Measurements from ENCODE around the gene ZBTB49.

Gene ZBTB49

DNA sequence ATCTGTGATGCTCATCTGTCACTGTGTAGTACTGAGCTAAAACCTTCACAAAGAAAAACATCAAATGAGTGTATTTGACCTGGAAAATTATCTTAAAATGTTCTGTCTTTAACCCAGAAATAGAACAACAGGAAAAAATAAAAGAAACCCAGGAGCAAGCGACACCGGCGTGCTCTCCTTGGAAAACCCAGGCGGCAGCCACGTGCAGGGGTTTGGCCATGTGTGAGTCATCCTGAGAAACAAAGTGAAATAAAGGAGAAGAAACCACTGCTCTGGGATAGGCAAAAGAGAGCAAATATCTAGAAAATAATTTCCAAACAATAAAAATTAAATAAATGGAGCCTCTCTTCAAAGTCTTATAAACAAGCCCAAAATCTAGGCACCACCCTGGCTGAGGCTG, 22.1 kb upstream of the ZBTB49 start:
- H3F3A ChIP-seq (ENCODE audit: low read depth) = no peaks in the 10 kb centered on the region
- H3K4me3 ChIP-seq (ENCODE audit: low read length, poor library complexity, severe bottlenecking) = no peak overlapping the region
- no peak overlapping the region for H3K9ac ChIP-seq (ENCODE audit: low read depth, low read length, poor library complexity, severe bottlenecking)
- H3K27me3 ChIP-seq (ENCODE audit: insufficient read depth, low read length, poor library complexity, severe bottlenecking) = no peaks in the 10 kb centered on the region
- no peak overlapping the region for H3K4me2 ChIP-seq (ENCODE audit: low read depth, low read length, poor library complexity, severe bottlenecking)
- H3K9me2 ChIP-seq (replicated peaks; ENCODE audit: low read depth, low read length) = no peaks in the 10 kb centered on the region
- no peak overlapping the region for H2AFZ ChIP-seq (ENCODE audit: low read length)
- TF ChIP-seq, protein P1, sequence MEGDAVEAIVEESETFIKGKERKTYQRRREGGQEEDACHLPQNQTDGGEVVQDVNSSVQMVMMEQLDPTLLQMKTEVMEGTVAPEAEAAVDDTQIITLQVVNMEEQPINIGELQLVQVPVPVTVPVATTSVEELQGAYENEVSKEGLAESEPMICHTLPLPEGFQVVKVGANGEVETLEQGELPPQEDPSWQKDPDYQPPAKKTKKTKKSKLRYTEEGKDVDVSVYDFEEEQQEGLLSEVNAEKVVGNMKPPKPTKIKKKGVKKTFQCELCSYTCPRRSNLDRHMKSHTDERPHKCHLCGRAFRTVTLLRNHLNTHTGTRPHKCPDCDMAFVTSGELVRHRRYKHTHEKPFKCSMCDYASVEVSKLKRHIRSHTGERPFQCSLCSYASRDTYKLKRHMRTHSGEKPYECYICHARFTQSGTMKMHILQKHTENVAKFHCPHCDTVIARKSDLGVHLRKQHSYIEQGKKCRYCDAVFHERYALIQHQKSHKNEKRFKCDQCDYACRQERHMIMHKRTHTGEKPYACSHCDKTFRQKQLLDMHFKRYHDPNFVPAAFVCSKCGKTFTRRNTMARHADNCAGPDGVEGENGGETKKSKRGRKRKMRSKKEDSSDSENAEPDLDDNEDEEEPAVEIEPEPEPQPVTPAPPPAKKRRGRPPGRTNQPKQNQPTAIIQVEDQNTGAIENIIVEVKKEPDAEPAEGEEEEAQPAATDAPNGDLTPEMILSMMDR (conservative IDR thresholded peaks at IDR 0.05; ENCODE audit: low read length) = no peak
- no peak for TF ChIP-seq EZH2phosphoT487 (IDR thresholded peaks at IDR 0.05; ENCODE audit: borderline replicate concordance)
- no peaks in the 10 kb centered on the region for H3K4me1 ChIP-seq (ENCODE audit: insufficient read depth, low read length, poor library complexity, severe bottlenecking)
- no peaks in the 10 kb centered on the region for H4K20me1 ChIP-seq (ENCODE audit: insufficient read depth, low read length, poor library complexity, severe bottlenecking)
- peaks cover 44% of the 10 kb centered on the region; the same call in 1 of the 2 replicates for H3K36me3 ChIP-seq (ENCODE audit: insufficient read depth, low read length)
- no peaks in the 10 kb centered on the region for H3K9me3 ChIP-seq (ENCODE audit: insufficient read depth, low read depth, low read length)
- no peaks in the 10 kb centered on the region for H3K79me2 ChIP-seq (ENCODE audit: insufficient read depth, low read length)

DNA sequence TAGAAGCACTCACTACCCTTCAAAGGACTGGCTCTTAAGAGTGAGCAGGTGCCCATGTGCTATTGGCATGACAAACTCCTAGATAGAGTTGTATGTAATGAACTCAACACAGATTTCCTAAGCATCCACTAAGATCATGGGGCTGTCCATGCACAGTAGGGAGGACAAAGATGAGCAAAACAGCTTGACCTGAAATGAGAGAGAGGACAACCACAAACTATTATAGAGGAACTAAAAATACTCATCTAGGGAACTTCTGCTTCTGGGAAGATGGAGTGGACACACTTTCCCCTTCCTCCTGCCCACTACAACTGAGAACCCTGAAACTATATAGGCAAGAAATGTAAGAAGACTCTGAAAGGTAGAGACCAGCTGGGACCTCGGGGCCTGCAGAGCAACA, 21.3 kb upstream of the ZBTB49 start:
- Histone ChIP-seq H4K20me1 (ENCODE audit: insufficient read depth, low read length, poor library complexity, severe bottlenecking) (no peaks in the 10 kb centered on the region), H3K4me2 (ENCODE audit: low read depth, low read length, poor library complexity, severe bottlenecking) (no peak overlapping the region), H3F3A (ENCODE audit: low read depth) (no peaks in the 10 kb centered on the region), H3K4me1 (ENCODE audit: insufficient read depth, low read length, poor library complexity, severe bottlenecking) (no peaks in the 10 kb centered on the region), H3K9ac (ENCODE audit: low read depth, low read length, poor library complexity, severe bottlenecking) (no peak overlapping the region), H3K36me3 (ENCODE audit: insufficient read depth, low read length) (peaks cover 52% of the 10 kb centered on the region; the same call in 1 of the 2 replicates), H3K9me3 (ENCODE audit: insufficient read depth, low read depth, low read length) (no peaks in the 10 kb centered on the region), H3K27me3 (ENCODE audit: insufficient read depth, low read length, poor library complexity, severe bottlenecking) (no peaks in the 10 kb centered on the region), H3K9me2 (replicated peaks; ENCODE audit: low read depth, low read length) (no peaks in the 10 kb centered on the region), H2AFZ (ENCODE audit: low read length) (no peak overlapping the region), H3K4me3 (ENCODE audit: low read length, poor library complexity, severe bottlenecking) (no peak overlapping the region), H3K79me2 (ENCODE audit: insufficient read depth, low read length) (no peaks in the 10 kb centered on the region)
- TF ChIP-seq EZH2phosphoT487 (IDR thresholded peaks at IDR 0.05; ENCODE audit: borderline replicate concordance) = no peak
- TF ChIP-seq, protein P1 (conservative IDR thresholded peaks at IDR 0.05; ENCODE audit: low read length) = no peak

DNA sequence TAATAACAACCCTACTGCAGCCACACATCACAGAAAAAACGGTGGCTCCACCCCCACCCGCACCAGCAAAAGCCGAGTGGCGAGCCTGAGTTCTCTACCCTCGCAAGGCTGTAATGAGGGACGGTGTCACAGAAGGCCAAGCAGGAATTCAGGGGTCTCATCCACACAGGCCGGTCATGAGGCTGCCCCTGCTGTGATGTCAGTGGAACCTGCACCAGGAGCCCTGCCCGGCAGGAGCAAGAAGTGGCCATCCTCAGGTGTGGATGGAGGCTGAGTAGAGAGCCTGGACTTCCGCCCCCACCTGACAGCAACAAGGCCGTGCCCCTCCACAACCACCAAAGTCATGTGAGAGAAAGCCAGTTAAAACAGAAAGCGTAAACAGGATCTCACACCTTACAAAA, 20.7 kb upstream of the ZBTB49 start:
- Histone ChIP-seq H3K27me3 (ENCODE audit: insufficient read depth, low read length, poor library complexity, severe bottlenecking) (no peaks in the 10 kb centered on the region), H3K79me2 (ENCODE audit: insufficient read depth, low read length) (no peaks in the 10 kb centered on the region), H3F3A (ENCODE audit: low read depth) (no peaks in the 10 kb centered on the region), H3K4me1 (ENCODE audit: insufficient read depth, low read length, poor library complexity, severe bottlenecking) (no peaks in the 10 kb centered on the region), H3K9ac (ENCODE audit: low read depth, low read length, poor library complexity, severe bottlenecking) (no peak overlapping the region), H3K4me3 (ENCODE audit: low read length, poor library complexity, severe bottlenecking) (no peak overlapping the region), H4K20me1 (ENCODE audit: insufficient read depth, low read length, poor library complexity, severe bottlenecking) (no peaks in the 10 kb centered on the region), H3K9me2 (replicated peaks; ENCODE audit: low read depth, low read length) (no peaks in the 10 kb centered on the region), H3K4me2 (ENCODE audit: low read depth, low read length, poor library complexity, severe bottlenecking) (no peak overlapping the region), H3K9me3 (ENCODE audit: insufficient read depth, low read depth, low read length) (no peaks in the 10 kb centered on the region), H2AFZ (ENCODE audit: low read length) (no peak overlapping the region), H3K36me3 (ENCODE audit: insufficient read depth, low read length) (peaks cover 58% of the 10 kb centered on the region; the same call in 1 of the 2 replicates)
- TF ChIP-seq, protein P1 (conservative IDR thresholded peaks at IDR 0.05; ENCODE audit: low read length) = no peak
- TF ChIP-seq EZH2phosphoT487 (IDR thresholded peaks at IDR 0.05; ENCODE audit: borderline replicate concordance) = no peak
